Measurements from ENCODE around the gene SYTL2.
"Not testable (repeated sequence)": the region's sequence is repeated elsewhere in the genome, so short reads cannot be mapped to it uniquely, and the experiment has no call there.

Gene SYTL2

GRCh38 chr11:85787168-85787567 lies 23.8 kb downstream of the SYTL2 start:
- DNase-seq, result no peak

DNA sequence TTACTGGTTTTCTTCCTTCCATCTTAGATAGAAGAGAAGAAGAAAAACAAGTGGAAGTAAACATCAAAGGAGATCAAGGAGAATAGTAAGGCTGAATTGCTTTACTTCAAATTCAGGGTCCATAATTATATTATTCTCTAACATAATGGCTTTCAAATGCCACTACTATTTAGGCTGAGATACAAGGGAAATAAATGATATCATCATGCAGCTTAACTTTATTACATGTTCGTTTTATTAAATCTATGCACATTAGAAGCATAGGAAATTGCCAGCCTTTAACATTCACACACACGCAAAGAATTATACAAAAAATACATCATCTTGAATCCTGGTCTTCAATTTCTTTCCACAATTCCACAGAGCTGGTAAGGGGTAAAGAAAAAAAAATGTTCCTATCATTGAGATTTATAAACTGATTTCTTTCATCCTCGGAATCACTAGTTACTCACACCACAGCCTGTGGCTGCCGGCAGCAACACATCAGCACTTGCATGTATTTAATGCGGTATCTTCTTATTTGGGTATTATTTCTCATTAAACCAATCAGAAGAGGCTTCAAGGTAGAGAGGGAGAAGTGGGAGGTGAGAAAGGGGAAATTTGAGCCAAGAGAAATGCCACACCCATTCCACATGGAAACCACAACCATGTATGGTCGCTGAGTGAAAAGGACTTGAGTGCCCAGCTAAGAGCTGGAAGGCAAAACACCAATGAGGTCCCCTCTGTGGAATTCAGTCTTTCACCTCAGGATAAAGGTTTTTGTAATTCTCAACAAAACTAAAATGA lies 26.3 kb downstream of the SYTL2 start:
- no peak for DNase-seq

GRCh38 chr11:85783758-85784157 lies 27.2 kb downstream of the SYTL2 start:
- DNase-seq, result no peak

GRCh38 chr11:85780780-85781517 lies 30.0 kb downstream of the SYTL2 start:
- DNase-seq, result not testable (repeated sequence)

DNA sequence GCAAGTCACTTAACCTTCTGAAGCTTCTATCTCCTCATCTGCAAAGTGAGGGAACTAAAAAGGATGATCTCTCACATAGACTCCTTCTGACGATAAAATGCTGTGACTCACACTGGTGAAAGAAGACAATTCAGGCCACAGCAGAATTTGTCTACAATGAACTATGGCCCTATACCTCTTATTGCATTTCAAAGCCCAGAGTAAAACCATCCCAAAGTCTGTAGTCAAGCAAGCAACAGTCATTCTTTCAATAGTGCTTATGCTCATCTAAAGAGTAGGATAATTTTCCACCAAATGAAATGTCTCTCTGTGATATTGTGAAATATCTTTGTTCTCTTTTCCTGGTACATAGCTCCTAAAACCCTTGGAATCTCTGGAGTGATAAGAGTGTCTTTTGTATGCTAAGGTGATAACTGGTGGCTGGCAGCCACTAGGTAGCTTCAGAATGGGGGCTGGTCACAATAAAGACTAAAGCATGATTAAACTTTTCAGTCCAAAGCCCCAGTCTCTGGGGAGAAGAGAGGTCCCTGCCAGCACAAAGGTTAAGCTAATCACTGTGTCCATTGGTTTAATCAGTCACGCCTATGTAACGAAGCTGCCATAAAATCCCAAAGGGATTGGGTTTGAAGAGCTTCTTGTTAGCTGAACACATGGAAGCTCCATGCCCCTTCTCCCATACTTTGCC lies 30.8 kb downstream of the SYTL2 start:
- DNase-seq, result no peak

DNA sequence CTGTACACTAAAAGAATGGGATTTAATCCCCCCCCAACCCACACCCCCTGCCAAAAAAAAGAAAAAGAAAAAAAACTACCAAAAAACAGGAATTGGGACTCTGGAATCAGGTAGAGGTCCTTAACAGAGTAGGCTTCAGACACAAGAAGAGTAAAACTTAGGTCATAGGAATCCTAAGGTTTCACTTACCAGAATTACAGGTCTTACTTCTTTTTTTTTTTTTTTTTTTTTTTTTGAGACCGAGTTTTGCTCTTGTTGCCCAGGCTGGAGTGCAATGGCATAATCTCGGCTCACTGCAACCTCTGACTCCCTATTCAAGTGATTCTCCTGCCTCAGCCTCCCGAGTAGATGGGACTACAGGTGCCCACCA lies 33.4 kb downstream of the SYTL2 start:
- DNase-seq, result not testable (repeated sequence)

DNA sequence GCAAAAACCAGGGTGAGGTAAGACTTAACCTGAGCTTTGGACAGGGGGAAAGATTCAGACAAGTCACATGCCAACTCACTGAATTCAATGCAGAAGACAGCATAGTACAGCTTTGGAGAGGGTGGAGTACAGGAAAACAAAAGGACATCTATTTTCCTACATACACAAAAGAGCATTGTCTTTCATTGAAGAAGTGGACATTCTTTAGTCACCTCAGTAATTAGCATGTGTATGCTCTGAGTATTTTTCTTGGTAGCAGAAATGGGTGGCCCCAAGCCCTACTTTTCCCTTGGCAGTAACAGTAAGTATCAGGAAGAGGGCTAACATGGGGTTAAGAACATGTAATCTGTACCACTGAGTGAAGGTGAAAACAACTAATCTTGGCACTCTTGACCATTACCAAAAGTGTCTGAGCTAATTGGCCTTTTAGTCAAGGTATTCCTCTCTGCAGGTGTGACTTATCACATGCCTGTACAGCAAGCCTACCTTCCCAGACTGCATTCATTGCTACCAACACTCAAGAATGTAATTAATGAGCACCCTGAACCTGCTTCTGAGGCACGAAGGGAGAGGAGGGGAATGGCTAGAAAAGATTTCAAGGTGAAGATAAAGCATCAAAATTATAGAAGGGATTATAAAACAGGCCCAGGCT lies 33.9 kb downstream of the SYTL2 start:
- DNase-seq, result no peak

GRCh38 chr11:85774256-85775101 lies 36.5 kb downstream of the SYTL2 start:
- no peak for DNase-seq

- no peak for DNase-seq
These were observed 38.2 kb downstream of the SYTL2 start for GRCh38 chr11:85772695-85773094.

GRCh38 chr11:85771568-85771967 lies 39.4 kb downstream of the SYTL2 start:
- no peak for DNase-seq

- DNase-seq, result no peak
These were observed 41.2 kb downstream of the SYTL2 start for GRCh38 chr11:85769771-85770170.

DNA sequence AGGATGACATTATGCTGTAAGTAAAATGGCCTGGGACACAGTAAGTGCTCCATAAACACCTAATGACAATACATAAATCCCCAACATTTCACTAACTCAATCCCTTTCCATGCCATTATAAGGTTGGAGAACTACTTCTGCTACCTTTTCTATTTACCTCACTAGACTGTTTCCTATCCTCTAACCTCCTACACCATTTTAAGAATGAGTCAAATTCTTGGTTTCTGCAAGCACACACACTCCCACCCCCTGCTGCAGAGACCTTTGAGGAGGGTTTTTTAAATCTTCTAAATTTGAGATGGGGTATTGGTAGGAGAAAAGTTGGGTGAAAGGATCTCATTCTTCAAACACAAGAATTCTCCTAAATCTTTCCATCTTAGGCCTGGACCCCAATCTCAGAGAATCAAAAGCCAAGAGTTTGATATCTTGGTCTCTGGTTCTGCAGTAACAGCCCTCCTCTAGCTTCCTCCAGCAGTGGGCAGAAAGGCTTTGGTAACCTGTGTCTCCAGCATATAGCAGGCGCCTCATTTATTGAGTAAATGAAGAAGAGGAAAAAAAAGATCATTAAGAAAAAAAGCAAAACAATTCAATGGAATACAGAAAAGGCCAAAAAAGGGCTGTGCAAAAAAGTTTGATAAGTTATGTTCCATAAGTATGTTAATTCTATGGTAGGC lies 42.3 kb downstream of the SYTL2 start:
- no peak for DNase-seq

- DNase-seq, result no peak
These were observed 43.5 kb downstream of the SYTL2 start for GRCh38 chr11:85767246-85767945.

DNA sequence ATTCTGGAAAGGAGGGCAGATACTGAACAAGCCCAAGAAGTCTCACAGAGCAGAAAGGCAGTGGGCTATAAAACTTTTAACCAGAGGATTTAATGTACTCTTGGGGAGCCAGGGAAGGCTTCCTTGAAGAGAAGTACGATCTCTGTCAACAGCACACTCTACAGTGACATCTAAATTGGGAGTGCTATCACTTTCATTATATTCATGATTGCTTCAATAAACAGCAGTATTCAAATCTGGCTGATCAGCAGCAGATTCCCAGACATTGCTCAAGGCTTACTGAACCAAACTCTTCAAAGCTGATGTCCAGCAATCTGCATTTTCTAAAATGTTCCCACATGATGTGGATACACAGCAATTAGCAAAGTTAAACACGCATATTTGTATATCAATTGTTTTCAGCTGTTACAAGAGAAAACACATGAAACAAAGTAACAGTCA lies 44.2 kb downstream of the SYTL2 start:
- no peak for DNase-seq

GRCh38 chr11:85764796-85765195 lies 46.1 kb downstream of the SYTL2 start:
- no peak for DNase-seq

- DNase-seq, result no peak
These were observed 48.7 kb downstream of the SYTL2 start for GRCh38 chr11:85762226-85762625.

- no peak for DNase-seq
These were observed 51.0 kb downstream of the SYTL2 start for GRCh38 chr11:85759915-85760314.

GRCh38 chr11:85758480-85759039 lies 52.4 kb downstream of the SYTL2 start:
- DNase-seq, result no peak

DNA sequence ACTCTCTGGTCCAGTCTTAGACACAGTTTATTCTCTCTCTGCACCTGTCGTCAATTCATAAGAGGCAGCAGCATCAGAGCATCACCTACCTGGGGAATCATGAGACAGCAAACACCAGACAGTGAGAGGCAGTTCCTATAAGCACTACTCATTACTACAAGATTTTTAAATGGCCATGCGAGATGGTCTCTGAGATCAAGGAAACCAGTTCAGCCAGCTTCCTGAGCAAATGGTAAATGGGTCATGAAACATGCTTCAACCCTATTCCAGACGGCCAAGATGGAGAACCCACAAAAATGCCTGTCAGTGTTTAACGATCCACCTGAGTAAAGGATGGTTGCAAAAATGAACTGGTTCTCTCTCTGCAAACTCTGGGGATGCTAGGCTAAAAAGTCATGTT lies 52.9 kb downstream of the SYTL2 start:
- no peak for DNase-seq

GRCh38 chr11:85756401-85757200 lies 54.3 kb downstream of the SYTL2 start:
- DNase-seq, result peak in 1 of 3 experiments; percentile 27
